ENCODE measurements around the gene HBA1.
"Not testable (repeated sequence)": the region's sequence is repeated elsewhere in the genome, so short reads cannot be mapped to it uniquely, and the experiment has no call there.

HBA1 gene

GRCh38 chr16:162271-162991, 14.0 kb upstream of the HBA1 start:
- H3K4me3 ChIP-seq (ENCODE audit: low read depth, low read length), result no peak overlapping the region
- TF ChIP-seq CTCF (IDR thresholded peaks at IDR 0.05; ENCODE audit: borderline replicate concordance, insufficient read depth, low read depth, low read length), result no peak

GRCh38 chr16:163139-163538, 13.3 kb upstream of the HBA1 start:
- H3K4me3 ChIP-seq (ENCODE audit: low read depth, low read length), result not testable (repeated sequence)

- not testable (repeated sequence) for H3K4me3 ChIP-seq (ENCODE audit: low read depth, low read length)
Measured at GRCh38 chr16:163696-164095, 12.8 kb upstream of the HBA1 start.

- H3K4me3 ChIP-seq (ENCODE audit: low read depth, low read length), result not testable (repeated sequence)
Measured at GRCh38 chr16:164134-164823, 12.2 kb upstream of the HBA1 start.

- no peak for TF ChIP-seq CTCF (IDR thresholded peaks at IDR 0.05; ENCODE audit: borderline replicate concordance, insufficient read depth, low read depth, low read length)
- no peak overlapping the region for H3K4me3 ChIP-seq (ENCODE audit: low read depth, low read length)
Measured at GRCh38 chr16:164827-165538, 11.5 kb upstream of the HBA1 start.

GRCh38 chr16:165539-166374, 10.7 kb upstream of the HBA1 start, which contains the start of gene HBM:
Gene HBM (plus strand): TSS chr16:165978. CDS start chr16:165998, 20 bp downstream.
- no peak within 1 kb of the TSS for H3K4me3 ChIP-seq (ENCODE audit: low read depth, low read length)
- no peak for TF ChIP-seq CTCF (IDR thresholded peaks at IDR 0.05; ENCODE audit: borderline replicate concordance, insufficient read depth, low read depth, low read length)

- no peak for TF ChIP-seq CTCF (IDR thresholded peaks at IDR 0.05; ENCODE audit: borderline replicate concordance, insufficient read depth, low read depth, low read length)
- H3K4me3 ChIP-seq (ENCODE audit: low read depth, low read length), result no peak overlapping the region
Measured at GRCh38 chr16:166375-167121, 9.9 kb upstream of the HBA1 start.
